Psoas muscle (tissue), 8 donors: ENCODE data around the gene TBC1D5. TPM values are rescaled to one million over a fixed set of nuclear protein-coding genes. Genes with fewer than 3 reads are reported as not detected.

Experiments used
- ATAC-seq, 4 donors: fragments of 200-7000 bp; cut with Tn5 transposase; one replicate each; pipeline ENCODE4 v1.9.1; 2020; ENCODE audit warnings: moderate library complexity in 3 of 4, mild to moderate bottlenecking in 2 of 4
- DNase-seq, 2 donors: peaks; one replicate each; pipeline ENCODE4 v3.0.0-alpha.2; 2020
- H3K27ac ChIP-seq: fragments of 200-600 bp; one replicate; pipeline ENCODE4 v1.8.0; 2022
- H3K27me3 ChIP-seq, 3 donors: fragments of 200-600 bp in 1 of 3; one replicate each; pipeline versions ENCODE4 v1.6.1 to v1.8.0; 2013 to 2022; ENCODE audit warnings: low read length in 2 of 3, mild to moderate bottlenecking in 2 of 3, moderate library complexity in 1 of 3; ENCODE audit not compliant: insufficient read depth in 3 of 3
- H3K36me3 ChIP-seq, 2 donors: fragments of 200-600 bp in 1 of 2; one replicate each; pipeline versions ENCODE4 v1.6.1 to v1.8.0; 2013 to 2022; ENCODE audit warnings: low read depth in 1 of 2, mild to moderate bottlenecking in 1 of 2, moderate library complexity in 1 of 2; ENCODE audit not compliant: insufficient read depth in 1 of 2
- H3K4me1 ChIP-seq: fragments of 200-600 bp; one replicate; pipeline ENCODE4 v1.8.0; 2022
- H3K4me3 ChIP-seq: fragments of 200-600 bp; one replicate; pipeline ENCODE4 v1.8.0; 2022; ENCODE audit warnings: mild to moderate bottlenecking
- H3K9me3 ChIP-seq: fragments of 200-600 bp; one replicate; pipeline ENCODE4 v1.8.0; 2022
- CTCF ChIP-seq: fragments of 200-600 bp; IDR thresholded peaks from one replicate; pipeline ENCODE4 v1.8.0; 2022; ENCODE audit warnings: antibody characterized with exemption
- WGBS, 3 donors: extraction: QIAGEN DNeasy Blood & Tissue Kit; methylation state at CpG; one replicate each; pipeline versions ENCODE4 v1.1.6 to v1.1.7; 2013; 5-methylcytosine and 5-hydroxymethylcytosine counted together
- intact Hi-C, 2 donors: fragments of 100-400 bp; cut with DNase I; formaldehyde crosslinking; loops; one replicate each; pipeline versions ENCODE4 v1.11.0 to v1.14.2; 2022
- polyA plus RNA-seq, 3 donors: library from polyadenylated mRNA; stranded (reverse); fragments of 200-250 nt; gene quantifications; one replicate each; pipeline ENCODE4 v1.2.3, GENCODE V29; 2013
- total RNA-seq, 4 donors: library from RNA; stranded (reverse); fragmentation: NEBNext Ultra II Directional in 2 of 4; extraction: Animal tissue kit (Norgen Biotek cat#: 25700) in 2 of 4; gene quantifications; one replicate each; pipeline versions ENCODE4 v1.2.1 to v1.2.4, GENCODE V29; 2021 to 2023
- donor health status: healthy with polysubstance abuse.
- donor health status: DM: no; HTN: no; CAD: no; lungs with moderate emphysema.
- donor health status: Bipolar disorder and iron deficiency.
- donor health status: healthy.
- donor health status: DM: yes; HTN: yes; CAD: no.
- donor health status: DM: no; HTN: no; CAD: no.
- donor health status: DM: no; HTN: no; CAD: no.
- donor health status: DM: yes; HTN: yes; CAD: no.

The TBC1D5 gene
- total and polyA plus RNA-seq, 7 donors: 4.3 to 20.4 (median 13.3) TPM

GRCh38 chr3:17674082-17674686 is 68.2 kb downstream of the TBC1D5 start:
- H3K4me3 ChIP-seq: no peak overlapping the region
- WGBS, 3 donors: 49 to 71% (median 49%) methylated on average over 2 of the region's 2 CpGs
- ATAC-seq: no peak
- peaks cover 5% of the 10 kb centered on the region for H3K4me1 ChIP-seq
- intact Hi-C loops: no loop called here
- no peak overlapping the region for H3K27ac ChIP-seq
- H3K9me3 ChIP-seq: no peaks in the 10 kb centered on the region
- no peaks in the 10 kb centered on the region for H3K36me3 ChIP-seq
- no peak for TF ChIP-seq CTCF
- no peak for DNase-seq
- H3K27me3 ChIP-seq: no peaks in the 10 kb centered on the region

GRCh38 chr3:17672506-17672905 is 69.9 kb downstream of the TBC1D5 start:
- intact Hi-C loops: no loop called here
- Histone ChIP-seq H3K9me3 (no peaks in the 10 kb centered on the region), H3K27ac (no peak overlapping the region), H3K36me3 (no peaks in the 10 kb centered on the region), H3K27me3 (no peaks in the 10 kb centered on the region), H3K4me3 (no peak overlapping the region), H3K4me1 (peaks cover 5% of the 10 kb centered on the region)
- DNase-seq: no peak
- TF ChIP-seq CTCF: no peak
- 45 to 62% (median 48%) methylated on average over 3 of the region's 3 CpGs for WGBS, 3 donors
- ATAC-seq: no peak

- no peak for TF ChIP-seq CTCF
- Histone ChIP-seq H3K9me3 (no peaks in the 10 kb centered on the region), H3K4me1 (peaks cover 5% of the 10 kb centered on the region), H3K36me3 (no peaks in the 10 kb centered on the region), H3K4me3 (no peak overlapping the region), H3K27me3 (no peaks in the 10 kb centered on the region), H3K27ac (no peak overlapping the region)
- intact Hi-C loops: no loop called here
- ATAC-seq (no peak), DNase-seq (no peak)
- WGBS, 3 donors: 40 to 57% (median 44%) methylated on average over 3 of the region's 3 CpGs
Measured at GRCh38 chr3:17670749-17671148, 71.7 kb downstream of the TBC1D5 start.

- Histone ChIP-seq H3K27me3 (no peaks in the 10 kb centered on the region), H3K4me3 (no peak overlapping the region), H3K36me3 (no peaks in the 10 kb centered on the region), H3K9me3 (no peaks in the 10 kb centered on the region), H3K27ac (no peak overlapping the region), H3K4me1 (no peaks in the 10 kb centered on the region)
- DNase-seq (no peak), ATAC-seq (no peak)
- no peak for TF ChIP-seq CTCF
- intact Hi-C loops: no loop called here
- WGBS, 3 donors: 76 to 85% (median 80%) methylated on average over 3 of the region's 3 CpGs
Measured at GRCh38 chr3:17664923-17665322, 77.5 kb downstream of the TBC1D5 start.

- no peak for TF ChIP-seq CTCF
- WGBS, 3 donors: 72 to 95% (median 84%) methylated on average over 1 of the region's 1 CpG
- H3K4me3 ChIP-seq: no peak overlapping the region
- no peaks in the 10 kb centered on the region for H3K4me1 ChIP-seq
- no peak for DNase-seq
- H3K9me3 ChIP-seq: no peaks in the 10 kb centered on the region
- ATAC-seq: no peak
- intact Hi-C loops: no loop called here
- no peak overlapping the region for H3K27ac ChIP-seq
- H3K27me3 ChIP-seq: no peaks in the 10 kb centered on the region
- H3K36me3 ChIP-seq: no peaks in the 10 kb centered on the region
Measured at GRCh38 chr3:17656264-17656663, 86.2 kb downstream of the TBC1D5 start.
